OCI-LY7 (cell line): ENCODE data around the gene OSBPL6.

Experiments used
- EZH2phosphoT487 ChIP-seq: fragments of 200-600 bp; sonication (generic); IDR thresholded peaks from 2 replicates; pipeline ENCODE4 v1.6.1; 2018; ENCODE audit warnings: low read depth, borderline replicate concordance, mild to moderate bottlenecking, mixed run types, antibody characterized with exemption, low read length, moderate library complexity, mixed read lengths
- TF ChIP-seq, protein P1 (sequence below): fragments of 200-600 bp; sonication (generic); conservative IDR thresholded peaks from 2 replicates; pipeline ENCODE4 v1.5.1; 2014; ENCODE audit warnings: mild to moderate bottlenecking, antibody characterized with exemption, low read length, moderate library complexity, mixed read lengths

DNA sequence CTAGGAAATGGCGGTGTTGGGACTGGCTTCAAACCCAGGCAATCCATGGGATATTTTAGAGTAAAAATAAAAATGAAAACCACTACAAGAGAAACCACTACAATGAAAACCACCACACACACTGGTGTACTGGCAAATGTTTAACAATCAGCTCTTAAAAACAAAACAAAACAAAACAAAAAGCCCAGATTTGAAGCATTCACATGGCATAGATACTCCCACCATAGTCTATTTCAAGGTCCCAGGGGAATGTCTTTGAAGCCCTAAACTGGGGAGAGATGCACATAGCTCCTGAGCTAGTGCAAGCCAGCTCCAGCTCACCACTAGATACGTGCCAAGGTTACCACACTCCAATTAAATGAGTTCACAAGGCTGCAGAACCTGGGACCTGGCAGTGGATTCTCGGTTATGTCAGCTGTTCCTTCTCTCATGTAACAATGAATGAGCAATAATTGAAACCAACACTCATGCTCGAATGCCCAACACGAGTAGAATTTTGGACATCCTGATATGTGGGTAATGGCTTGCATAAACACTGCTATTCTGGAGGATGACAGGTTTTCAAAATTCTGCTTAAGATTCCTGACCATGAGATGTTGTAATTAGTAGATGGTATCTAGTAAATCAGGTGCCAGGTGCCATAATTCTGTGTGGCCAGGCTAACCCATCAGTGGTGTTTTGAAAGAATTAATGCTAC, 102.2 kb downstream of the OSBPL6 start:
- TF ChIP-seq, protein P1, sequence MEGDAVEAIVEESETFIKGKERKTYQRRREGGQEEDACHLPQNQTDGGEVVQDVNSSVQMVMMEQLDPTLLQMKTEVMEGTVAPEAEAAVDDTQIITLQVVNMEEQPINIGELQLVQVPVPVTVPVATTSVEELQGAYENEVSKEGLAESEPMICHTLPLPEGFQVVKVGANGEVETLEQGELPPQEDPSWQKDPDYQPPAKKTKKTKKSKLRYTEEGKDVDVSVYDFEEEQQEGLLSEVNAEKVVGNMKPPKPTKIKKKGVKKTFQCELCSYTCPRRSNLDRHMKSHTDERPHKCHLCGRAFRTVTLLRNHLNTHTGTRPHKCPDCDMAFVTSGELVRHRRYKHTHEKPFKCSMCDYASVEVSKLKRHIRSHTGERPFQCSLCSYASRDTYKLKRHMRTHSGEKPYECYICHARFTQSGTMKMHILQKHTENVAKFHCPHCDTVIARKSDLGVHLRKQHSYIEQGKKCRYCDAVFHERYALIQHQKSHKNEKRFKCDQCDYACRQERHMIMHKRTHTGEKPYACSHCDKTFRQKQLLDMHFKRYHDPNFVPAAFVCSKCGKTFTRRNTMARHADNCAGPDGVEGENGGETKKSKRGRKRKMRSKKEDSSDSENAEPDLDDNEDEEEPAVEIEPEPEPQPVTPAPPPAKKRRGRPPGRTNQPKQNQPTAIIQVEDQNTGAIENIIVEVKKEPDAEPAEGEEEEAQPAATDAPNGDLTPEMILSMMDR, result no peak
- TF ChIP-seq EZH2phosphoT487, result no peak
